Left renal cortex interstitium (tissue), 4 donors: Measurements from ENCODE around the gene CX3CL1. TPM values are rescaled to one million over a fixed set of nuclear protein-coding genes. Genes with fewer than 3 reads are reported as not detected.
"Not testable (repeated sequence)": the region's sequence is repeated elsewhere in the genome, so short reads cannot be mapped to it uniquely, and the experiment has no call there.

Experiments
- DNase-seq, 4 donors: peaks; one replicate each; pipeline ENCODE4 v3.0.0-alpha.2; 2013; ENCODE audit warnings: low read depth in 4 of 4, low spot score in 2 of 4, missing footprints in 1 of 4
- polyA plus RNA-seq, 4 donors: library from polyadenylated mRNA; unstranded; fragments of 120-200 nt; gene quantifications; one replicate each; pipeline ENCODE4 v1.2.1, GENCODE V29; 2013; ENCODE audit not compliant: insufficient read length in 4 of 4

The CX3CL1 gene
- 10 to 100 TPM; 24.6 to 48.4 (median 31.7) TPM for polyA plus RNA-seq

- peak in 2 of 4 donors; percentile 76 to 84 for DNase-seq
Measured at GRCh38 chr16:57372372-57373116, at the start of gene CX3CL1. Gene CX3CL1 (plus strand): TSS chr16:57372490. CDS start chr16:57372569, 79 bp downstream.

DNA sequence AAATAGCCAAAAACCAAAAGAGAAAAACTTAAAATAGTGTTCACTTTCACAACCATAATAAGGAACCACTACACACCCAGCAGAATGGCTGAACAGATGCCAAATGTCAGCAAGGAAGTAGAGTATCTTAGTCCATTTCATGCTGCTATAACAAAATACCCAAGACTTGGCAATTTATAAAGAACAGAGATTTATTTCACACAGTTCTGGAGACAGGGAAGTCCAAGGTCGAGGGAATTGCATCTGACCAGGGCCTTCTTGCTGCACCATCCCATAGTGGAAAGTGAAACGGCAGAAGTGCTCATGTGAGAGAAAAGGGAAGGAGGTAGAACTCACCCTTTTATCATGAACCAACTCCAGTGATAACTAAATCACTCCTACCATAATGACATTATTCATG, 47.5 kb upstream of the CX3CL1 start:
- no peak for DNase-seq

GRCh38 chr16:57325458-57325857, 46.8 kb upstream of the CX3CL1 start:
- no peak for DNase-seq

GRCh38 chr16:57329718-57330327, 42.5 kb upstream of the CX3CL1 start:
- DNase-seq = no peak

DNA sequence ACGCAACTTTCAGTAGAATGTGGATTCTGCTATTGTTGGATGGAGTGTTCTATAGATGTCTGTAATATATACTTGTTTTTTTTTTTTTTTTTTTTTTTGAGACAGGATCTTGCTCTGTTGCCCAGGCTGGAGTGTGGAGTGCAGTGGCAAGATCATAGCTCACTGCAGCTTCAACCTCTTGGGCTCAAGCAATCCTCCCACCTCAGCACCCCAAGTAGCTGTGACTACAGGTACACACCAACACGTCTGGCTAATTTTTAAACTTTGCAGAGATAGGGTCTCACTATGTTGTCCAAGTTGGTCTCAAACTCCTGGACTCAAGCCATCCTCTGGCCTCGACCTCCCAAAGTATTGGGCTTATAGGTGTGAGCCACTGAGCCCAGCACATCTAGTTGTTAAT, 40.9 kb upstream of the CX3CL1 start:
- no peak for DNase-seq

GRCh38 chr16:57333402-57333801, 38.9 kb upstream of the CX3CL1 start:
- no peak for DNase-seq

GRCh38 chr16:57335366-57335765, 36.9 kb upstream of the CX3CL1 start:
- no peak for DNase-seq

DNA sequence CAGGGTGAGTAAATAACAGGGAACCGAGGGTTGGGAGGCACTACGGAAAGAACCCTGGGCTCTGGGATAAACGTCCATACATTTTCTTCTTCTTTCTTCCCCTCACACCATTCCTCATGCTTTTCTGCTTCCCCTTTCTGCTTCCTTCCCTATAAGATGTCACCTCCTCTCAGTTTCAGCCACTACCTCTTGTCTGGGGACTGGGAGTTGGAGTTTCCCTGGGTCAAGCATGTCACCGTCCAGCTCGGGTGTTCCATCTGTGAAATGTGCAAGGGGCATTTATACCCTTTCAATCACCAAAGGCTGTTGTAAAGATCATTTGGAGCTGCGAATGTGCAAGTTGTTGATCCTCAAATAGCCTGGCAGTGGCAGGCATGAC, 31.2 kb upstream of the CX3CL1 start:
- DNase-seq = no peak

- DNase-seq = no peak
Measured at GRCh38 chr16:57341441-57342303, 30.6 kb upstream of the CX3CL1 start.

GRCh38 chr16:57342606-57343005, 29.7 kb upstream of the CX3CL1 start:
- not testable (repeated sequence) for DNase-seq

DNA sequence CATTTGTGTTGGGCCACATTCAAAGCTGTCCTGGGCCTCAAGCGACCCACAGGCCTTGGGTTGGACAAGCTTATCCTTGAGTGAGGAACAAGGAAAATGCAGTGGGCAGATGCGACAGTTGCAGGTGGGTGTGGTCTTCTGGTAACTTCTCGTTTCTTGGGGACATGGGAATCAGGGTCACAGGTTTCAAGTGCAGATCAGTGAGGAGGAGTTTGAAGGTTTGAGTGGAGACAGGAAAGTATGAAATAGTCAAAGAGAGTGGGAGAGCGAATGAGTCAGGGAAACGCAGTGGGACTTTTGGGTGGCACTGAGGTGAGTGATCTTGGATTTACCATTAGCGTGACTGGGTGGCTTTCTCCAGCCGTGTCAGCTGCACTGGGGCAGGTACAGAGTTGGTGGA, 29.1 kb upstream of the CX3CL1 start:
- no peak for DNase-seq

DNA sequence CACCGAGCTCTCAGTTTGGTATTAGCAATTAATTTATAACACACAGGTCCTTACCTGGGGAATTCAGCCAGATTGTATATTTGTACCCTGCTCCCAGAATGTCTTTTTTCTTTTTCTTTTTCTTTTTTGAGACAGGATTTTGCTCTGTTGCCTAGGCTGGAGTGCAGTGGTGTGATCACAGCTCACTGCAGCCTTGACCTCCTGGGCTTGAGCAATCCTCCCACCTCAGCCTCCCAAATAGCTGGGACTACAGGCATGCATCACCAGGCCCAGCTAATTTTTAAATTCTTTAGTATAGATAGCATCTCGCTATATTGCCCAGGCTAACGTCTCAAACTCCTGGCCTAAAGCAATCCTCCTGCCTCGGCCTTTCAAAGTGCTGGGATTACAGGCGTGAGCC, 28.2 kb upstream of the CX3CL1 start:
- DNase-seq = not testable (repeated sequence)

GRCh38 chr16:57345021-57345420, 27.3 kb upstream of the CX3CL1 start:
- no peak for DNase-seq

DNA sequence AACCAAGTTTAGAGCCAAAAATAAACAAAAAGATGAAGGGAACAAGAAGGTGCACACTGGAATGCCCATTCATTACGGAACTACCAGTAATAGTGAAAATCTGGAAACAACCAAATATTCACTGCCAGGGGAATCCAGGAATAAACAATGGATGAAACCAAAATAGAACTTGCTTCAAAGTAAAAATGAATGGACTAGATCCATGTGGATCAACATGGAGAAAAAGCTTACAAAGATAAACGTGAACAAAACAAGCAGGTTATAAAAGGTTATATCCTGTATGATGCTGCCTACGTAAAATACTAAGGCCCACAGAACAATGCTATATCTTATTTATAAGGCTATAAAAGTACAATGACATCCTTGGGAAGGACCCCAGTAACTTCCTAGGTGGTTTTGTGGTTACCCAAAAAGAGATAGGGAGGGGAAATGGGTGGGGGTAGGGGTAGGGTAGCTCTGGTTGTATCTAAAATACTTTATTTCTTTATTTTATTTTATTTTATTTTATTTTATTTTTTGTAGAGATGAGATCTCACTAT, 26.6 kb upstream of the CX3CL1 start:
- DNase-seq = no peak

DNA sequence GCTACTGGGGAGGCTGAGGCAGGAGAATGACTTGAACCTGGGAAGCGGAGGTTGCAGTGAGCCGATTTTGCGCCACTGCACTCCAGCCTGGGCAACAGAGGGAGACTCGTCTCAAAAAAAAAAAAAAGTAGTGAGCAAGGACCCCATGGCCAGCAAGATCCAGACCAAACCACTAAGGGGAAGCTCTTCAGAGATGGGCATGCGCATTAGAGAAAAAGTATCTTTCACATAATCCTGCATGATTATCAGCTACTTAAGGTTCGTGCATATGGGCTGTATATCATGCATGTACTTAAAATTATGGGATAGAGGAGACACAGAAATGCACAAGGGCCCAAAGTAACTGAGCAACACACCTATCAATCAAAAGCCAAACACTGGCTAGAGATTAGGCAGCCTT, 24.4 kb upstream of the CX3CL1 start:
- DNase-seq = no peak

DNA sequence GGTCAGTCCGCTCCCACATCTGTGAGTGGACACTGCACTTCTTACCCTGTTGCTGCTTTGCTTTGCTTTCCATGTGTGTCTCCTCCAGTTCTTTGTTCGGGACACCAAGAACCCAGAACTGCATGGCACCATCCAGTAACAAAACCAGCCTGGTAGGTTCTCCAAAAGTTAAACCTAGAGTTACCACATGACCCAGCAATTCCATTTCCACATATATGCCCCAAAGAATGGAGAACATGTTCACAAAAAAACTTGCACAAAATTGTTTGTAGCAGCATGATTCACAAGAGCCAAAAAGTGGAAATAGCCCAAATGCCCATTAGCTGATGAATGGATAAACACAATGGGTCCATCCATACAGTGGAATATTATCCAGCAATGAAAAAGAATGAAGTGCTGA, 24.0 kb upstream of the CX3CL1 start:
- no peak for DNase-seq

GRCh38 chr16:57349212-57350031, 22.9 kb upstream of the CX3CL1 start:
- DNase-seq = no peak

DNA sequence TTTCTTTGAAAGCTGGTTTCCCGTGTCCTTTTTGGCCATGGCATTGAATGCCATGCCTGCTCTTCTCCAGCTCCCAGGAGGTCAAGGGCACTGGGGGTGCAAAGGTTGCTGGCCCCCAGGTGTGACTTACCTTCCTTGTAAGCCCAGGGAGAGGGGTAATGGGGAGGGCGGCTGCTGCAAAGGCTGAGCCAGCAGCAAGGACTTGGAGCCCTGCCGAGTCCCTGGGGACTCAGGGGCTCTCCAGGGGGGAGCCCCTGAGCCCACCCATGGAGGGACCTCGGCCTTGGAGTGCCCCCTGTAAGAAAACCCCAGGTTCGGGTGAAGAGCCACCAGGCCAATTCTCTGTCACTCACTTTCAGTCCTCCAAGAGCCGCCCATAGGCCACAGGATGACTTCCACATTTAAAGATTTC, 19.6 kb upstream of the CX3CL1 start:
- DNase-seq = no peak

- no peak for DNase-seq
Measured at GRCh38 chr16:57354311-57354710, 18.0 kb upstream of the CX3CL1 start.

DNA sequence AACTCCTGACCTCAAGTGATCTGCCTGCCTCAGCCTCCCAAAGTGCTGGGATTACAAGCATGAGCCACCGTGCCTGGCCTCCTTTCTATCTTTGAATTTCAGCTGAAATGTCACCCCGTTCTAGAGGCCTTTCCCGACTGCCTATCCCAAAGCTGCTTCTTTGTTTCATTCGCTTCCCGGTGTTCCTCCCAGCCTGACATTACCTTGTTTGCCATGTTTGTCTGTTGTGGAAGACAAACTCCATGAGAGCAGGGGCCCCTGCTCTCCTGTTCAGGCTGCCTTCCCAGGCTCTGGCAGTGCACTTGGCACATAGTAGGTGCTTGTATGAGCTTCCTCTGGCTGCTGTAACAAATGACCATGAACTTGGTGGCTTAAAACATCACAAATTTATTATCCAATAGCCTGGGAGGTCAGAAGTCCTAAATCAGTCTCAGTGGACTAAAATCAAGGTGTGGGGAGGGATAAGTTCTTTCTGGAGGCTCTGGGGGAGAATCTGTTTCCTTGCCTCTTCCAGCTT, 16.3 kb upstream of the CX3CL1 start:
- DNase-seq = no peak
